ENCODE measurements around the gene UBE2L5. TPM values are rescaled to one million over a fixed set of nuclear protein-coding genes. Genes with fewer than 3 reads are reported as not detected.

The UBE2L5 gene
- total RNA-seq, 6 experiments from 2014 or later, result not detected

- no peak for DNase-seq
- TF ChIP-seq, protein P1, sequence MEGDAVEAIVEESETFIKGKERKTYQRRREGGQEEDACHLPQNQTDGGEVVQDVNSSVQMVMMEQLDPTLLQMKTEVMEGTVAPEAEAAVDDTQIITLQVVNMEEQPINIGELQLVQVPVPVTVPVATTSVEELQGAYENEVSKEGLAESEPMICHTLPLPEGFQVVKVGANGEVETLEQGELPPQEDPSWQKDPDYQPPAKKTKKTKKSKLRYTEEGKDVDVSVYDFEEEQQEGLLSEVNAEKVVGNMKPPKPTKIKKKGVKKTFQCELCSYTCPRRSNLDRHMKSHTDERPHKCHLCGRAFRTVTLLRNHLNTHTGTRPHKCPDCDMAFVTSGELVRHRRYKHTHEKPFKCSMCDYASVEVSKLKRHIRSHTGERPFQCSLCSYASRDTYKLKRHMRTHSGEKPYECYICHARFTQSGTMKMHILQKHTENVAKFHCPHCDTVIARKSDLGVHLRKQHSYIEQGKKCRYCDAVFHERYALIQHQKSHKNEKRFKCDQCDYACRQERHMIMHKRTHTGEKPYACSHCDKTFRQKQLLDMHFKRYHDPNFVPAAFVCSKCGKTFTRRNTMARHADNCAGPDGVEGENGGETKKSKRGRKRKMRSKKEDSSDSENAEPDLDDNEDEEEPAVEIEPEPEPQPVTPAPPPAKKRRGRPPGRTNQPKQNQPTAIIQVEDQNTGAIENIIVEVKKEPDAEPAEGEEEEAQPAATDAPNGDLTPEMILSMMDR (IDR thresholded peaks at IDR 0.05), result no peak
- TF ChIP-seq POLR2A (IDR thresholded peaks at IDR 0.05), result no peak
- no peak for ATAC-seq
- H3K27ac ChIP-seq, result no peak overlapping the region
- WGBS (ENCODE audit: insufficient coverage, low coverage, low lambda C conversion rate, missing lambda C conversion rate), result 98% methylated on average over 5 of the region's 5 CpGs
- peaks cover 0 to 67% (median 19%) of the 10 kb centered on the region in 4 donors for H3K4me1 ChIP-seq
- no peaks in the 10 kb centered on the region for H3K9me3 ChIP-seq
- H3K36me3 ChIP-seq, result no peaks in the 10 kb centered on the region
- intact Hi-C loops (cut with DNase I), result no loop called here
- no peak overlapping the region for H3K4me3 ChIP-seq
- no peaks in the 10 kb centered on the region for H3K27me3 ChIP-seq
Measured at GRCh38 chr13:30401347-30401746, 20.9 kb upstream of the UBE2L5 start.

DNA sequence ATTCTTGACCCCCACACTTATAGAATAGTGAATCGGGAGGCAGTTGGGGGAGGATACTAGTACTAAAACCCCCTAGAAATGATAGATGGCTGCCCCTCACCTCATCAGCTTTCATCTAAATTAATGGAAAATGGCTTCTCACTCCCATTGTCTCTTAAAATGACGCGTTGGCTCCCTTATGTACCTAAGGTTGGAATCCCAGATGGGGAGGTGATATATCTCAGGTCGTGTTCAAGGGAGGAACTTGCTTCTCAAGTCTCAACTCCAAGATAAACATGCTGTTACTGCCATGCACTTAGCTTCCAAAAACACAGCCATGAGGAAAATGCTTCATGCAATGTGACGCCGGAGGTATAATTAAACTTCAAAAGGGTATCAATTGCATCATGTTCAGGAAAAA is 18.8 kb upstream of the UBE2L5 start:
- Histone ChIP-seq H3K4me3 (no peak overlapping the region), H3K27me3 (no peaks in the 10 kb centered on the region), H3K4me1 (peaks cover 0 to 50% (median 13%) of the 10 kb centered on the region in 4 donors), H3K27ac (peak overlapping the region in 2 of 3 donors; percentile 75 to 77), H3K9me3 (no peaks in the 10 kb centered on the region), H3K36me3 (no peaks in the 10 kb centered on the region)
- intact Hi-C loops (cut with DNase I), result no loop called here
- WGBS (ENCODE audit: insufficient coverage, low coverage, low lambda C conversion rate, missing lambda C conversion rate), result 64% methylated on average over 5 of the region's 6 CpGs
- ATAC-seq (no peak), DNase-seq (no peak)
- no peak for TF ChIP-seq POLR2A (IDR thresholded peaks at IDR 0.05)
- TF ChIP-seq, protein P1 (IDR thresholded peaks at IDR 0.05), result no peak

DNA sequence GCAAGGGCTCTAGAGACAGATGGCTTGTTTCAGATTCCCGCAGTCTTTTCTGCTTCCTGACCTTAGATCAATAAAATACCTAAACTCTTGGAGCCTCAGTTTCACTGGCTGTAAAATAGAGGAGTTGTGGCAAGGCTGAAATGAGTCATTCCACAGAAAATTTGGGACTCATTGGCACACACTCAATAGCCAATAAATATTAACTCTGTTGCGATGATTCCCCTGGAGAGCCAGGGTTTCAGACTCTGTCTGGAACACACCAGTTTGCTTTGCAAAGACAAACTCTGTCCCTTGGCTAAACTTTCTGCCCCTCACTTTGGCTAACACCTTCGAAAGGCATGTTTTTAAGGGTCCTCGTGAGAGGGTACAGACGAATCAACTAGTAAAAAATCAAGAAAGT is 18.1 kb upstream of the UBE2L5 start:
- Histone ChIP-seq H3K27ac (peak overlapping the region; percentile 31 to 77 (median 75)), H3K4me3 (no peak overlapping the region), H3K4me1 (peaks cover 0 to 44% (median 12%) of the 10 kb centered on the region in 4 donors), H3K9me3 (no peaks in the 10 kb centered on the region), H3K27me3 (no peaks in the 10 kb centered on the region), H3K36me3 (no peaks in the 10 kb centered on the region)
- ATAC-seq, result peak; percentile 43 to 59 (median 52)
- intact Hi-C loops (cut with DNase I), result no loop called here
- no peak for TF ChIP-seq POLR2A (IDR thresholded peaks at IDR 0.05)
- TF ChIP-seq, protein P1 (IDR thresholded peaks at IDR 0.05), result no peak
- peak in 1 of 3 donors; percentile 64 for DNase-seq
- WGBS (ENCODE audit: insufficient coverage, low coverage, low lambda C conversion rate, missing lambda C conversion rate), result 34% methylated on average over 5 of the region's 5 CpGs

GRCh38 chr13:30406779-30407416 is 15.4 kb upstream of the UBE2L5 start:
- intact Hi-C loops (cut with DNase I), result no loop called here
- Histone ChIP-seq H3K9me3 (no peaks in the 10 kb centered on the region), H3K4me3 (no peak overlapping the region), H3K4me1 (peaks cover 0 to 29% (median 12%) of the 10 kb centered on the region in 4 donors), H3K27ac (peak overlapping the region in 2 of 3 donors; percentile 75 to 77), H3K27me3 (no peaks in the 10 kb centered on the region), H3K36me3 (no peaks in the 10 kb centered on the region)
- 92% methylated on average over 7 of the region's 8 CpGs for WGBS (ENCODE audit: insufficient coverage, low coverage, low lambda C conversion rate, missing lambda C conversion rate)
- ATAC-seq (no peak), DNase-seq (no peak)
- TF ChIP-seq, protein P1 (IDR thresholded peaks at IDR 0.05), result no peak
- TF ChIP-seq POLR2A (IDR thresholded peaks at IDR 0.05), result no peak
